ENCODE measurements around the gene PDPK1.

Gene PDPK1

DNA sequence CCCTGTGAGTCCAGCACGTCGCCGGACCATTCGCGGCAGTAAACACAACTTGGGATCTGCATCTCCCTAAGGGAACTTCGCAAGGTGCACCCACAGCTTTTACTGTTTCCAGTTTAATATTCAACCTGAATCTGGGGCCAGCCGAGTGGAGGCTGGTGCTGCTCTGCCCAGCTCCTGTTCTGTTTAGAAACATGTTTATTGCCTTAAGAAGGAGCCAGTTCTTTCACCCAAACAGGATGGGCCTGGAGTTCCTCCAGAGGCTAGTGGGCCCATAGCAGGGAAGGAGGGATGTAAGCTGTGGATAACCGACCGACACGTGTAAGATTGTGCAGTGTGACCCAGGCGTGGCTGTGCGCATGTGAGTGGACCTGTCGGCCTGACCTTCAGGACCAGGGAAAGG lies 45.5 kb upstream of the PDPK1 start:
- Histone ChIP-seq H3K4me3 (ENCODE audit: low read depth, low read length, poor library complexity, severe bottlenecking) (no peak overlapping the region), H3K4me2 (ENCODE audit: low read length) (no peak overlapping the region), H2AFZ (ENCODE audit: low read length) (no peak overlapping the region), H3F3A (ENCODE audit: insufficient read depth, low read length) (no peaks in the 10 kb centered on the region), H3K4me1 (ENCODE audit: insufficient read depth, low read length, severe bottlenecking) (peaks cover 1% of the 10 kb centered on the region), H3K9me2 (ENCODE audit: low read depth, low read length) (no peaks in the 10 kb centered on the region), H3K27ac (ENCODE audit: low read depth, low read length, poor library complexity, severe bottlenecking) (no peak overlapping the region), H3K27me3 (ENCODE audit: insufficient read depth, low read length) (no peaks in the 10 kb centered on the region), H3K36me3 (ENCODE audit: insufficient read depth, low read length) (no peaks in the 10 kb centered on the region), H3K9me3 (ENCODE audit: low read length) (no peaks in the 10 kb centered on the region), H3K9ac (ENCODE audit: low read length) (no peak overlapping the region), H4K20me1 (ENCODE audit: insufficient read depth, low read length) (no peaks in the 10 kb centered on the region), H3K79me2 (ENCODE audit: insufficient read depth, low read length) (no peaks in the 10 kb centered on the region)
- TF ChIP-seq, protein P1, sequence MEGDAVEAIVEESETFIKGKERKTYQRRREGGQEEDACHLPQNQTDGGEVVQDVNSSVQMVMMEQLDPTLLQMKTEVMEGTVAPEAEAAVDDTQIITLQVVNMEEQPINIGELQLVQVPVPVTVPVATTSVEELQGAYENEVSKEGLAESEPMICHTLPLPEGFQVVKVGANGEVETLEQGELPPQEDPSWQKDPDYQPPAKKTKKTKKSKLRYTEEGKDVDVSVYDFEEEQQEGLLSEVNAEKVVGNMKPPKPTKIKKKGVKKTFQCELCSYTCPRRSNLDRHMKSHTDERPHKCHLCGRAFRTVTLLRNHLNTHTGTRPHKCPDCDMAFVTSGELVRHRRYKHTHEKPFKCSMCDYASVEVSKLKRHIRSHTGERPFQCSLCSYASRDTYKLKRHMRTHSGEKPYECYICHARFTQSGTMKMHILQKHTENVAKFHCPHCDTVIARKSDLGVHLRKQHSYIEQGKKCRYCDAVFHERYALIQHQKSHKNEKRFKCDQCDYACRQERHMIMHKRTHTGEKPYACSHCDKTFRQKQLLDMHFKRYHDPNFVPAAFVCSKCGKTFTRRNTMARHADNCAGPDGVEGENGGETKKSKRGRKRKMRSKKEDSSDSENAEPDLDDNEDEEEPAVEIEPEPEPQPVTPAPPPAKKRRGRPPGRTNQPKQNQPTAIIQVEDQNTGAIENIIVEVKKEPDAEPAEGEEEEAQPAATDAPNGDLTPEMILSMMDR (IDR thresholded peaks at IDR 0.05; ENCODE audit: low read length), result no peak
- no peak for TF ChIP-seq EZH2 (IDR thresholded peaks at IDR 0.05; ENCODE audit: borderline replicate concordance, low read length)

DNA sequence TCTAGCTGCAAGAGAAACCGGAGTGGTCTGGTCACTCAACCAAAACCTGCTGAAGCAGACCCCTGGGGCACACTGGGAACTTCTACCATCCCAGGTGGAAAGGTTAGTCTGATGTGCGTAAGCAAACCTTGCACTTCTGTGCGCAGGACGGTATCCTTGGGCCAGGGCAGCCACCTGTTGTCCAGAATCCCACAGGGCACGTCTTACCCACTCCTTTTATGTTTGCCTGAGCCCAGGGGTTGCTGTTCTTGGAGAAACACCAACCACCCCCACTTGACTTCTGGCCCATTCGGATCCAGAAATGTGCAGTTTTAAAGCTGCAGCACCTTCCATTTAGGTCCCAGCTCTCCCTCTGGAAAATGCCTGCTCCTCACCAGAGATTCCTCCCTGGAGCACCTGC lies 44.2 kb upstream of the PDPK1 start:
- Histone ChIP-seq H4K20me1 (ENCODE audit: insufficient read depth, low read length) (no peaks in the 10 kb centered on the region), H3F3A (ENCODE audit: insufficient read depth, low read length) (no peaks in the 10 kb centered on the region), H3K9me3 (ENCODE audit: low read length) (no peaks in the 10 kb centered on the region), H3K79me2 (ENCODE audit: insufficient read depth, low read length) (no peaks in the 10 kb centered on the region), H3K9me2 (ENCODE audit: low read depth, low read length) (no peaks in the 10 kb centered on the region), H3K27me3 (ENCODE audit: insufficient read depth, low read length) (no peaks in the 10 kb centered on the region), H3K4me3 (ENCODE audit: low read depth, low read length, poor library complexity, severe bottlenecking) (no peak overlapping the region), H3K4me2 (ENCODE audit: low read length) (no peak overlapping the region), H3K9ac (ENCODE audit: low read length) (no peak overlapping the region), H3K27ac (ENCODE audit: low read depth, low read length, poor library complexity, severe bottlenecking) (no peak overlapping the region), H2AFZ (ENCODE audit: low read length) (no peak overlapping the region), H3K4me1 (ENCODE audit: insufficient read depth, low read length, severe bottlenecking) (peaks cover 3% of the 10 kb centered on the region), H3K36me3 (ENCODE audit: insufficient read depth, low read length) (no peaks in the 10 kb centered on the region)
- TF ChIP-seq, protein P1 (IDR thresholded peaks at IDR 0.05; ENCODE audit: low read length), result no peak
- no peak for TF ChIP-seq EZH2 (IDR thresholded peaks at IDR 0.05; ENCODE audit: borderline replicate concordance, low read length)

DNA sequence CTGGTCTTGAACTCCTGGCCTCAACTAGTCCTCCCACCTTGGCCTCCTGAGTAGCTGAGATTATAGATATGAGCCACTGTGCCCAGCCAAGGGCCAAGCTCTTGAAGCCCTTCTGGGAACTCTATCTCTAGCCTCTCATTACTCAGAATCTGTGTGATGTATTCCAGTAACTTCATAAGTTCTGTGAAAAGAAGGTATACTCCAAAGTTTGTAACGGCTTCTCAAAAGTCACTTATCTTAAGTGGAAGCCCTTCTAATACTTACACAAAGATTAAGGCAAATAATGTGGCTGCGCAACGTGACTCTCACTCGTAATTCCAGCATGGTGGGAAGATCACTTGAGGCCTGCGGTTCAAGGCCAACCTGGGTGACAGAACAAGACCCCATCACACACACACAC lies 43.2 kb upstream of the PDPK1 start:
- no peak overlapping the region for H3K4me3 ChIP-seq (ENCODE audit: low read depth, low read length, poor library complexity, severe bottlenecking)
- H4K20me1 ChIP-seq (ENCODE audit: insufficient read depth, low read length), result no peaks in the 10 kb centered on the region

More for the DNA sequence above, 43.2 kb upstream of the PDPK1 start:
- TF ChIP-seq, protein P1 (IDR thresholded peaks at IDR 0.05; ENCODE audit: low read length), result no peak
- TF ChIP-seq EZH2 (IDR thresholded peaks at IDR 0.05; ENCODE audit: borderline replicate concordance, low read length), result no peak
- no peaks in the 10 kb centered on the region for H3K9me3 ChIP-seq (ENCODE audit: low read length)
- H3K9me2 ChIP-seq (ENCODE audit: low read depth, low read length), result no peaks in the 10 kb centered on the region
- H3K27me3 ChIP-seq (ENCODE audit: insufficient read depth, low read length), result no peaks in the 10 kb centered on the region
- no peak overlapping the region for H3K4me2 ChIP-seq (ENCODE audit: low read length)
- no peaks in the 10 kb centered on the region for H3K36me3 ChIP-seq (ENCODE audit: insufficient read depth, low read length)
- no peak overlapping the region for H3K9ac ChIP-seq (ENCODE audit: low read length)
- peaks cover 3% of the 10 kb centered on the region for H3K4me1 ChIP-seq (ENCODE audit: insufficient read depth, low read length, severe bottlenecking)
- H3K79me2 ChIP-seq (ENCODE audit: insufficient read depth, low read length), result no peaks in the 10 kb centered on the region
- H3K27ac ChIP-seq (ENCODE audit: low read depth, low read length, poor library complexity, severe bottlenecking), result no peak overlapping the region
- no peaks in the 10 kb centered on the region for H3F3A ChIP-seq (ENCODE audit: insufficient read depth, low read length)
- no peak overlapping the region for H2AFZ ChIP-seq (ENCODE audit: low read length)

Data from OCI-LY1 (cell line).